SK-N-SH treated with all-trans-retinoic acid at 6 μM for 48 hours (cell line): ENCODE measurements around the gene TBX10.

Experiments used
- ARNTL ChIP-seq: fragments of 450-650 bp; formaldehyde crosslinking; IDR thresholded peaks from 2 replicates; pipeline ENCODE4 v1.5.0; 2020; ENCODE audit warnings: low read depth, mild to moderate bottlenecking, moderate library complexity, borderline replicate concordance
- CREB5 ChIP-seq: fragments of 250-450 bp; sonication (Bioruptor Pico); IDR thresholded peaks from 2 replicates; pipeline ENCODE4 v1.5.1; 2020; ENCODE audit warnings: low read depth, mild to moderate bottlenecking, moderate library complexity
- CSRNP3 ChIP-seq: fragments of 250-450 bp; sonication (Bioruptor Pico); IDR thresholded peaks from 2 replicates; pipeline ENCODE4 v1.5.1; 2021; ENCODE audit warnings: mild to moderate bottlenecking, moderate library complexity
- GLIS3 ChIP-seq: fragments of 250-450 bp; sonication (Bioruptor Pico); IDR thresholded peaks from 2 replicates; pipeline ENCODE4 v1.5.0; 2020; ENCODE audit warnings: mild to moderate bottlenecking, moderate library complexity
- OSR1 ChIP-seq: fragments of 250-450 bp; sonication (Bioruptor Pico); IDR thresholded peaks from 2 replicates; pipeline ENCODE4 v1.8.0; 2022; ENCODE audit warnings: moderate library complexity, mild to moderate bottlenecking, inconsistent platforms
- PATZ1 ChIP-seq: fragments of 250-450 bp; sonication (Bioruptor Pico); IDR thresholded peaks from 2 replicates; pipeline ENCODE4 v1.8.0; 2020; ENCODE audit warnings: mild to moderate bottlenecking, moderate library complexity, borderline replicate concordance
- POU6F1 ChIP-seq: fragments of 250-450 bp; sonication (Bioruptor Pico); IDR thresholded peaks from 2 replicates; pipeline ENCODE4 v1.8.0; 2021; ENCODE audit warnings: low read depth, mild to moderate bottlenecking, moderate library complexity, borderline replicate concordance
- PPARA ChIP-seq: fragments of 250-450 bp; sonication (Bioruptor Pico); IDR thresholded peaks from 2 replicates; pipeline ENCODE4 v1.5.0; 2020; ENCODE audit warnings: mild to moderate bottlenecking, borderline replicate concordance
- RARB ChIP-seq: fragments of 250-450 bp; sonication (Bioruptor Pico); IDR thresholded peaks from 2 replicates; pipeline ENCODE4 v1.8.0; 2021; ENCODE audit warnings: mild to moderate bottlenecking, moderate library complexity
- SNAI2 ChIP-seq: fragments of 250-450 bp; sonication (Bioruptor Pico); IDR thresholded peaks from 2 replicates; pipeline ENCODE4 v1.5.0; 2020; ENCODE audit warnings: mild to moderate bottlenecking, moderate library complexity
- TOX ChIP-seq: fragments of 250-450 bp; sonication (Bioruptor Pico); IDR thresholded peaks from 2 replicates; pipeline ENCODE4 v1.8.0; 2021; ENCODE audit warnings: mild to moderate bottlenecking, moderate library complexity, borderline replicate concordance
- ZFP30 ChIP-seq: fragments of 450-650 bp; formaldehyde crosslinking; IDR thresholded peaks from 2 replicates; pipeline ENCODE4 v1.5.0; 2022; ENCODE audit warnings: mild to moderate bottlenecking, moderate library complexity
- ZNF565 ChIP-seq: fragments of 450-650 bp; formaldehyde crosslinking; conservative IDR thresholded peaks from 2 replicates; pipeline ENCODE4 v1.5.0; 2020; ENCODE audit warnings: low read depth, mild to moderate bottlenecking, moderate library complexity
- ZNF8 ChIP-seq: fragments of 450-650 bp; formaldehyde crosslinking; IDR thresholded peaks from 2 replicates; pipeline ENCODE4 v1.5.0; 2020; ENCODE audit warnings: mild to moderate bottlenecking, moderate library complexity

- TF ChIP-seq CREB5 (CRISPR knock-in tag) (no peak), ZNF8 (CRISPR knock-in tag) (no peak), GLIS3 (CRISPR knock-in tag) (no peak), RARB (CRISPR knock-in tag) (no peak), CSRNP3 (CRISPR knock-in tag) (no peak), ARNTL (CRISPR knock-in tag) (no peak), PPARA (CRISPR knock-in tag) (no peak), POU6F1 (CRISPR knock-in tag) (no peak), ZNF565 (CRISPR knock-in tag) (no peak), OSR1 (no peak), ZFP30 (no peak), SNAI2 (CRISPR knock-in tag) (no peak), PATZ1 (CRISPR knock-in tag) (no peak), TOX (CRISPR knock-in tag) (no peak)
These were observed 11.5 kb downstream of the TBX10 start for GRCh38 chr11:67627812-67628624.
